Activated naive CD8-positive, alpha-beta T cell treated with anti-CD3 and anti-CD28 coated beads, Interleukin-2, amount 50 U/mL, for 24 hours (primary cell): Measurements from ENCODE around the gene CDC14B.
"Not testable (repeated sequence)": the region's sequence is repeated elsewhere in the genome, so short reads cannot be mapped to it uniquely, and the experiment has no call there.

Experiments
- ATAC-seq: fragments of 150-1000 bp; cut with Tn5 transposase; one replicate; pipeline ENCODE4 v1.10.0; 2021
- DNase-seq: peaks from one replicate; pipeline ENCODE4 v3.0.0; 2021
- H3K27ac Mint-ChIP-seq: one replicate; pipeline ENCODE4 v1.8.0; 2021; ENCODE audit warnings: mild to moderate bottlenecking, mixed read lengths
- H3K27me3 Mint-ChIP-seq: one replicate; pipeline ENCODE4 v1.8.0; 2021; ENCODE audit warnings: mixed read lengths
- H3K36me3 Mint-ChIP-seq: one replicate; pipeline ENCODE4 v1.8.0; 2021; ENCODE audit warnings: low read depth, mixed read lengths
- H3K4me1 Mint-ChIP-seq: one replicate; pipeline ENCODE4 v1.8.0; 2021; ENCODE audit warnings: mixed read lengths
- H3K4me3 Mint-ChIP-seq: one replicate; pipeline ENCODE4 v1.8.0; 2021; ENCODE audit warnings: mild to moderate bottlenecking, moderate library complexity, mixed read lengths
- H3K9me3 Mint-ChIP-seq: one replicate; pipeline ENCODE4 v1.8.0; 2021; ENCODE audit warnings: mixed read lengths

CDC14B gene

DNA sequence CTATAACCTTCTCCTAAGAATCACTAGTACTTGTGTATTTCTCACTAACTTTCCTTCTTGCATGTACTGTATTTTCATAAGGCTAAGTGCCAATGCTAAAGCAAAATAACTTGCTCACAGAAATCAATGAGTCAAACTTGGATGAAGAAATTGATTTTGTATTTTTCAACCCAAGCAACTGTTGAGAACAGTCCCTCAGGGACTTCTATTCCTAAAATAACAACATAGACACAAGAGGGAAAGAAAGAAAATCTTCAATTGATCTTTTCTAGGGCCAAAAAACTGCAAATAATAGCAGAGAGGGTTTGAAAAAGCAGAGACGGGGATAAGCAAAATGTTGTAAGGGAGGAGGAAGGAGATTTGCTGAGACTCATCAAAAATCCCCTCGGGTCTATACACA is 99.9 kb downstream of the CDC14B start:
- DNase-seq = no peak
- no peaks in the 10 kb centered on the region for H3K27me3 Mint-ChIP-seq
- no peak for ATAC-seq
- H3K4me3 Mint-ChIP-seq = no peak overlapping the region
- no peaks in the 10 kb centered on the region for H3K36me3 Mint-ChIP-seq
- H3K4me1 Mint-ChIP-seq = peaks cover 12% of the 10 kb centered on the region
- H3K27ac Mint-ChIP-seq = no peak overlapping the region
- no peaks in the 10 kb centered on the region for H3K9me3 Mint-ChIP-seq

- Mint-ChIP-seq H3K4me3 (no peak overlapping the region), H3K36me3 (no peaks in the 10 kb centered on the region)
These were observed 100.5 kb downstream of the CDC14B start for GRCh38 chr9:96519095-96519494.

GRCh38 chr9:96515621-96516470 is 103.8 kb downstream of the CDC14B start:
- no peaks in the 10 kb centered on the region for H3K4me1 Mint-ChIP-seq
- H3K9me3 Mint-ChIP-seq = no peaks in the 10 kb centered on the region
- ATAC-seq (no peak), DNase-seq (no peak)
- no peaks in the 10 kb centered on the region for H3K27me3 Mint-ChIP-seq
- H3K4me3 Mint-ChIP-seq = no peak overlapping the region
- H3K27ac Mint-ChIP-seq = no peak overlapping the region
- H3K36me3 Mint-ChIP-seq = no peaks in the 10 kb centered on the region

More at GRCh38 chr9:96519095-96519494, 100.5 kb downstream of the CDC14B start:
- DNase-seq (no peak), ATAC-seq (no peak)
- Mint-ChIP-seq H3K27me3 (no peaks in the 10 kb centered on the region), H3K4me1 (peaks cover 12% of the 10 kb centered on the region), H3K27ac (no peak overlapping the region), H3K9me3 (no peaks in the 10 kb centered on the region)

DNA sequence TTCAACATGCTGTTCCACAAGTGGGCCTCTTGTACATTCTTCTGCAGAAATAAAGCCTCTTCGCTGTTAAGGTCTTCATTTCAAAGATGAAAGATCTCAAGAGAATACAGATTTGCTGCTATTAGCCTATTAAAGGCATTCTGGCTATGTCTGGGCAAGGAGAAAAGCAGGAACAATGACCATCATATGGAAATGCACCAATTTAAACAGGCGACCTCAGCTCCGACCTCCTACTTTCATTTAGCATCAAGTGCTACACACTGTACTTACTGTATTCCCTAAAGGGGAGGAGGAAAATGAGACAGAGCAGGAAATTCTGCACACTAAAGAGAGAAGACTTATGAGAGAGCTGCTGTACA is 104.9 kb downstream of the CDC14B start:
- Mint-ChIP-seq H3K4me3 (no peak overlapping the region), H3K27me3 (no peaks in the 10 kb centered on the region), H3K4me1 (peaks cover 4% of the 10 kb centered on the region), H3K9me3 (no peaks in the 10 kb centered on the region), H3K27ac (no peak overlapping the region), H3K36me3 (no peaks in the 10 kb centered on the region)
- ATAC-seq (no peak), DNase-seq (no peak)

DNA sequence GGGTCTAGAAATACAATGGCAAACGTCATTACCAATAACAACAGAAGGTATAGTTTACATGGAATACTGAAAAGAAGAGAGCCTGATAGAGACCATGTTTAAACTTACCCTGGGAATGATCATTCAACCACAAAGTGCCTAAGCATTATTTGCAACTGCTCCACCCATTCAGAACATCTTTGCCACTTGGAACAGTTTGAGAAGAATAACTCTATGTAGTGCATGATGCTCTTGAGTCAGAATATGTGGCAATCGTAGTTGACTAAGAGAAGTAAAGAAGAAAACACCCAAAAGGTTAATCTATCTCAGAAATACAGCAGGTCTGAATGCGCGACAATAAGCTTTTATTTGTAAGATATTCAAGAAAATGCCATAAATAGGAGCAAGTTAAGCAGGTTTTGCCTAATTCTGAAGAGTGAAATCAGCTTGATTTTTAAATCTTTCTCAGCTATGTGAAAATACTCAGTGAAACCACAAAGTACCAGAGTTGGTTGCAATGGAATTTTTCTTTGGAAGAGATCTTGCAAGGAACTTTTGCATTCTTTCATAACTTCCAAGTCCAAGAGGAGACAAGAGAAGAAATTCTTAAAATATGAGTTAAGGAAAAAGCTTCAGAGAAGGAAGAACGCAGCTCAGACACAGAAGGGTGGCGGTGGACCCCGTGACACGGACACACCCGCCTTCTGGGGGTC is 105.4 kb downstream of the CDC14B start:
- Mint-ChIP-seq H3K9me3 (no peaks in the 10 kb centered on the region), H3K27me3 (no peaks in the 10 kb centered on the region), H3K4me1 (peaks cover 5% of the 10 kb centered on the region), H3K27ac (no peak overlapping the region), H3K4me3 (no peak overlapping the region), H3K36me3 (no peaks in the 10 kb centered on the region)
- ATAC-seq (no peak), DNase-seq (no peak)

DNA sequence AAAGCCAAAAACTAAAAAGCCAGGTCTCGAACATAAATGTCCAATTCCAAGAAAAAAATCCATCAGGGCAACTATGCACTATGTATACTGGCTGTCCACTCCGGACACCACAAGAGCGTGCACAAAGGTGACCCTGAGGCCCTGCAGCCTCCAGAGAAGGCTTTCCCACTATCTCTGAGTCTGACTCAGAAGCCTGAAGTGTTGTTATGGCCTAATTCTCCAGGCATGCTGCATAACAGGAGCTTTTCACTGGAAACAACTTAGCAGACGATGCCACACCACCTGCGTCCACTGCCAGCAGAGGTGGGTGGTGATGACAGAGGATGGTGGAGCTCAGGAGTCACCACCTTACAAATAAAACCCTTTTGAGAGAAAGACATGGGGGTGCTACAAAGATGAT is 106.0 kb downstream of the CDC14B start:
- Mint-ChIP-seq H3K27ac (no peak overlapping the region), H3K4me3 (no peak overlapping the region), H3K27me3 (no peaks in the 10 kb centered on the region), H3K9me3 (no peaks in the 10 kb centered on the region), H3K4me1 (peaks cover 5% of the 10 kb centered on the region), H3K36me3 (no peaks in the 10 kb centered on the region)
- ATAC-seq = no peak
- DNase-seq = no peak

- H3K27ac Mint-ChIP-seq = no peak overlapping the region
- no peaks in the 10 kb centered on the region for H3K27me3 Mint-ChIP-seq
- no peaks in the 10 kb centered on the region for H3K9me3 Mint-ChIP-seq
- no peak for ATAC-seq
- no peak for DNase-seq
- H3K36me3 Mint-ChIP-seq = no peaks in the 10 kb centered on the region
- peaks cover 5% of the 10 kb centered on the region for H3K4me1 Mint-ChIP-seq
- H3K4me3 Mint-ChIP-seq = no peak overlapping the region
These were observed 107.4 kb downstream of the CDC14B start for GRCh38 chr9:96512240-96512639.

DNA sequence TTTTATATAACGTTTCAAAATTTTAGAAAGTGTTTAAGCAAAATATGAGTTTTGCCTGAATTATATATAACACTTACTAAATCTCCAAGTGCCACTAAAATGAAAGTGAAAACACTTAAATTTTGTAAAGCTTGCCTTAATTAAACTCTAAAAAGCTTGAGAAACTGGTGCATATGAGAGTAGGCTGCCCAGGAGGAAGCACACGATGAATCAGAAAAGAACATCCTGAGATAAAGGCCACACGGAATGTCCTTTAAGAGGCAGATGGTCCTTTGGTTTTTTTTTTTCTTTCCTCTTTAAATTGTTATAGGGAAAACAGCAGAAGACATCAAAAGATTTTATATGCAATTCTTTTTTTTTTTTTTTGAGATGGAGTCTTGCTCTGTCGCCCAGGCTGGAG is 109.4 kb downstream of the CDC14B start:
- Mint-ChIP-seq H3K4me1 (peaks cover 5% of the 10 kb centered on the region), H3K27me3 (no peaks in the 10 kb centered on the region), H3K27ac (no peak overlapping the region), H3K4me3 (no peak overlapping the region), H3K36me3 (no peaks in the 10 kb centered on the region), H3K9me3 (no peaks in the 10 kb centered on the region)
- ATAC-seq (no peak), DNase-seq (no peak)

DNA sequence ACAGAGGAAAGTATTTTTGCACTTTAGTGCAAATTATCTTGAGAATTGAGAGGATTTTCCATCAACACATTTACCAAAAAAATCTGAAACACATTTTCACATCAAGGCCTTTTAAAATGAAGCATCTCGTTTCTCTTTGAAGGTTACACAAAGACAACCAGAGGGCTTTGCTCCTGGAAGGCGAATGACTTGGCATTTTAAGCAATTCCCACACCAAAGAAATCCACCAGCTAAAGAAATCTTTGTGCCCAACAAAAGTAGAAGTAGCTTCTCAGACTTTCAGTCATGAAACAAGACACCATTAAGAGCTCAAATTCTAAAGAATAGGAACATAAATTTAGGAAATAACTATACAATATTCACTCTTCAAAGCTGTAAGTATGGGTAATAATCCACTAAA is 109.8 kb downstream of the CDC14B start:
- no peaks in the 10 kb centered on the region for H3K36me3 Mint-ChIP-seq

GRCh38 chr9:96509026-96509425 is 110.6 kb downstream of the CDC14B start:
- H3K4me1 Mint-ChIP-seq = peaks cover 5% of the 10 kb centered on the region
- ATAC-seq = no peak
- H3K27ac Mint-ChIP-seq = no peak overlapping the region

More for the DNA sequence above, 109.8 kb downstream of the CDC14B start:
- no peaks in the 10 kb centered on the region for H3K9me3 Mint-ChIP-seq
- peaks cover 5% of the 10 kb centered on the region for H3K4me1 Mint-ChIP-seq
- no peak overlapping the region for H3K4me3 Mint-ChIP-seq
- DNase-seq = no peak
- no peaks in the 10 kb centered on the region for H3K27me3 Mint-ChIP-seq
- no peak for ATAC-seq
- no peak overlapping the region for H3K27ac Mint-ChIP-seq

DNA sequence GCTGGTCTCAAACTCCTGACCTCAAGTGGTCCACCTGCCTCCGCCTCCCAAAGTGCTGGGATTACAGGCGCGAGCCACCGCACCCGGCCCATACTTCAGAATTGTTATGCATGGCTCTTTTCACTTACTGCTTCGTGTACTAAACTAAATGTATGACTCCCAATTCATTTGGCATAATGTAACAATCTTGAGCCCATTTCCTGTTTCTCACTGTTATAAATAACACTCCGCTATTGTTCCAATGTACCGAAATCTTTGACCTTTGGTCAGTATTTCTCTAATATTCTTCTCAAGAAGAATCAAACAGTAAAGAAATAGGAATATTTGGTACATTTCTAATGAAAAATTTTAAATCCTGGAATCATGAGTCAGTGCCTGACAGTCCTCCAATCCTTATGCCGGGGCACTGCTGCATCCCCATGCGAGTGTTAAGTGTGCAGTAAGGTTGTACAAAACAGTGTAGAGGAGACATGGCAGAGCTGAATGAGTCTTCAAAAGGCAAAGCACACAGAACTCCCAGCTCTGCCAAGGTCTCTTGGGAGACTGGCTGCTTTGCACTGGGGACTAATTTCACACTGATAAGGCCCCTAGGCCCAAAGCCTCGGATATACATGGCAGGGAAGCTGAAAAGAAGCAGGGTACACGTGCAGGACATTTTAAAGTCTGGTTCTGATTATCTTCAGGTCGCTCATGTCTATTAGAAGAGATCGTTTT is 111.3 kb downstream of the CDC14B start:
- H3K27me3 Mint-ChIP-seq = no peaks in the 10 kb centered on the region
- peaks cover 5% of the 10 kb centered on the region for H3K4me1 Mint-ChIP-seq
- ATAC-seq (no peak), DNase-seq (no peak)
- no peaks in the 10 kb centered on the region for H3K9me3 Mint-ChIP-seq
- H3K27ac Mint-ChIP-seq = no peak overlapping the region
- no peak overlapping the region for H3K4me3 Mint-ChIP-seq
- no peaks in the 10 kb centered on the region for H3K36me3 Mint-ChIP-seq

More at GRCh38 chr9:96509026-96509425, 110.6 kb downstream of the CDC14B start:
- no peak for DNase-seq
- H3K27me3 Mint-ChIP-seq = no peaks in the 10 kb centered on the region
- no peaks in the 10 kb centered on the region for H3K36me3 Mint-ChIP-seq
- no peaks in the 10 kb centered on the region for H3K9me3 Mint-ChIP-seq
- no peak overlapping the region for H3K4me3 Mint-ChIP-seq

- no peak for ATAC-seq
- H3K9me3 Mint-ChIP-seq = no peaks in the 10 kb centered on the region
- no peak overlapping the region for H3K4me3 Mint-ChIP-seq
- H3K36me3 Mint-ChIP-seq = no peaks in the 10 kb centered on the region
- H3K27me3 Mint-ChIP-seq = no peaks in the 10 kb centered on the region
- H3K27ac Mint-ChIP-seq = no peak overlapping the region
- DNase-seq = no peak
- peaks cover 5% of the 10 kb centered on the region for H3K4me1 Mint-ChIP-seq
These were observed 114.2 kb downstream of the CDC14B start for GRCh38 chr9:96505316-96505991.

DNA sequence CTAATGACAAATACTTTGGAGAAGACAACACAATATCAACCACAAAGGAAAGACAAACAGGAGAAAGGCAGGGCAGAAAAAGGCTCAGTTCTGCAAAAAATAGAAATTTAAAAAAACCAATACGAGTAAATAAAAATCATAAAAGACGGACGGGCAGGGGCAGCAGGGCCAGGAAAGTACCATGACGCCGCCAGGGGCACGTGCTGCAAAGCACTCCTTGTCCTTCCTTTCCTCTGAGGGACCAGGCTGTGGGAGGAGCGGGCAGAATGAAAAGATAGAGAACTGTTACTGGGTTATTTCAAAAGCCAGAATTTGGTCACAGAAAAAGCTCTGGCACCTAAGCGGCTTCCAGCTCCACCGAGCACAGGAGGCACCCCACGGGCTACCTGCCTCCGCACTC is 115.7 kb downstream of the CDC14B start:
- no peaks in the 10 kb centered on the region for H3K27me3 Mint-ChIP-seq
- ATAC-seq = no peak

GRCh38 chr9:96503374-96503748 is 116.3 kb downstream of the CDC14B start:
- H3K4me1 Mint-ChIP-seq, H3K27ac Mint-ChIP-seq, H3K36me3 Mint-ChIP-seq, H3K4me3 Mint-ChIP-seq, DNase-seq, ATAC-seq, H3K9me3 Mint-ChIP-seq, H3K27me3 Mint-ChIP-seq: not testable (repeated sequence)

More for the DNA sequence above, 115.7 kb downstream of the CDC14B start:
- Mint-ChIP-seq H3K4me1 (no peaks in the 10 kb centered on the region), H3K36me3 (no peaks in the 10 kb centered on the region), H3K9me3 (no peaks in the 10 kb centered on the region), H3K4me3 (no peak overlapping the region), H3K27ac (no peak overlapping the region)
- no peak for DNase-seq
